ENCODE data around the gene STK10. TPM values are rescaled to one million over a fixed set of nuclear protein-coding genes. Genes with fewer than 3 reads are reported as not detected.
"Not testable (repeated sequence)": the region's sequence is repeated elsewhere in the genome, so short reads cannot be mapped to it uniquely, and the experiment has no call there.

STK10 gene
- total and polyA plus RNA-seq, 2 of the 8 experiments (the other 6 are each of a cell fraction or from before 2014, with no cell fraction given), result 10.5 to 21.4 TPM

GRCh38 chr5:172150514-172151425, 37.3 kb downstream of the STK10 start (continued):
- TF ChIP-seq POU5F1 (IDR thresholded peaks at IDR 0.05; ENCODE audit: low read depth, low read length) (no peak), SAP30 (IDR thresholded peaks at IDR 0.05; ENCODE audit: insufficient read depth, insufficient replicate concordance, low read length) (no peak), SIX5 (IDR thresholded peaks at IDR 0.05; ENCODE audit: low read depth, low read length) (no peak), TAF7 (optimal IDR thresholded peaks at IDR 0.05; ENCODE audit: borderline replicate concordance, low read depth, low read length) (no peak)

- H2AK5ac ChIP-seq (ENCODE audit: low read depth, low read length); H3K4me3 ChIP-seq (ENCODE audit: extremely low read depth in 1 of 4, insufficient read depth in 2 of 4, low read depth in 3 of 4, low read length in 4 of 4); H2BK20ac ChIP-seq (ENCODE audit: low read length); CTCF ChIA-PET (ENCODE audit: partially characterized antibody); H2BK5ac ChIP-seq (ENCODE audit: low read depth, low read length); H4K91ac ChIP-seq (replicated peaks; ENCODE audit: insufficient read length, low read length); H3K23me2 ChIP-seq (ENCODE audit: low read depth, low read length); H2AFZ ChIP-seq (ENCODE audit: low read length); H3K79me2 ChIP-seq (ENCODE audit: control insufficient read depth in 1 of 2, insufficient read depth in 2 of 2, low read length in 2 of 2); DNase-seq (ENCODE audit: low read depth in 1 of 2, low spot score in 2 of 2); H3K14ac ChIP-seq (ENCODE audit: insufficient read length); H3K18ac ChIP-seq (ENCODE audit: extremely low read depth, low read length); H3K56ac ChIP-seq (replicated peaks; ENCODE audit: insufficient read length, low read depth, low read length); H4K5ac ChIP-seq (ENCODE audit: insufficient read length, low read depth, low read length); H3K79me1 ChIP-seq (ENCODE audit: low read depth, low read length); H4K20me1 ChIP-seq (replicated peaks in 1 of 2; ENCODE audit: control insufficient read depth in 1 of 2, insufficient read depth in 2 of 2, low read length in 2 of 2); H3K23ac ChIP-seq (ENCODE audit: insufficient read length); H4K8ac ChIP-seq (ENCODE audit: extremely low read depth, insufficient read depth, low read length); H3K27ac ChIP-seq (ENCODE audit: low read depth, low read length); FAIRE-seq; H3K4me1 ChIP-seq (replicated peaks in 1 of 4; ENCODE audit: control insufficient read depth in 3 of 4, insufficient read depth in 4 of 4, low read length in 3 of 4); H2BK120ac ChIP-seq (replicated peaks; ENCODE audit: low read depth, low read length); H3K4me2 ChIP-seq (ENCODE audit: insufficient read depth in 1 of 2, low read depth in 2 of 2, low read length in 2 of 2); H3K9me3 ChIP-seq (ENCODE audit: insufficient read depth in 2 of 2, low read depth in 1 of 2, low read length in 1 of 2); H3K9ac ChIP-seq (replicated peaks in 1 of 4; ENCODE audit: extremely low read depth in 1 of 4, low read depth in 3 of 4, low read length in 3 of 4); H3K27me3 ChIP-seq (replicated peaks in 1 of 4; ENCODE audit: control insufficient read depth in 3 of 4, extremely low read depth in 1 of 4, insufficient read depth in 3 of 4, low read length in 3 of 4); H3K4ac ChIP-seq (replicated peaks; ENCODE audit: insufficient read length, low read depth, low read length); H2BK15ac ChIP-seq (ENCODE audit: low read length); H2BK12ac ChIP-seq (ENCODE audit: low read depth, low read length); H3K36me3 ChIP-seq (ENCODE audit: control insufficient read depth in 2 of 4, insufficient read depth in 4 of 4, low read length in 3 of 4): not testable (repeated sequence)
- WGBS, 2 experiments (ENCODE audit: extremely low coverage in 1 of 2, insufficient coverage in 1 of 2, insufficient read length in 1 of 2, insufficient replicate concordance in 2 of 2, low coverage in 1 of 2, low lambda C conversion rate in 2 of 2, missing lambda C conversion rate in 1 of 2), result 92% methylated on average over 11 of the region's 11 CpGs; no CpG with 5 or more reads in 1 of the 2 experiments
- POLR2A ChIA-PET (ENCODE audit: partially characterized antibody), result interaction anchor here (0.6 kb wide), 1 partner anchor 45 kb away, joined by 3 read pairs; no protein-coding TSS in a partner anchor
These were observed 38.5 kb downstream of the STK10 start for GRCh38 chr5:172149481-172149880.

Measured in H1 (cell line).